ENCODE results near the gene FRMD4A. TPM values are rescaled to one million over a fixed set of nuclear protein-coding genes. Genes with fewer than 3 reads are reported as not detected.

FRMD4A gene
- total RNA-seq, 1 experiment from 2014 or later: 19.6 TPM

- H2AFZ ChIP-seq (ENCODE audit: low read length): no peak overlapping the region
- H3K4me1 ChIP-seq (ENCODE audit: insufficient read depth, low read length): no peaks in the 10 kb centered on the region
- no peak overlapping the region for H2BK20ac ChIP-seq (ENCODE audit: low read depth, low read length, poor library complexity, severe bottlenecking)
- H3T11ph ChIP-seq (ENCODE audit: low read length): no peak overlapping the region
- H3K27ac ChIP-seq (ENCODE audit: insufficient read length, low read depth, low read length): no peak overlapping the region
- no peak overlapping the region for H2BK15ac ChIP-seq (ENCODE audit: low read depth, low read length)
- TF ChIP-seq CTCF (conservative IDR thresholded peaks at IDR 0.05): no peak
- H2BK12ac ChIP-seq (ENCODE audit: insufficient read length, low read depth, low read length): no peak overlapping the region
- no peaks in the 10 kb centered on the region for H3K9me3 ChIP-seq (ENCODE audit: control insufficient read depth, low read depth, low read length)
- no peak overlapping the region for H3K9ac ChIP-seq (ENCODE audit: extremely low read depth, insufficient read length, low read length)
- no peaks in the 10 kb centered on the region for H3K27me3 ChIP-seq (ENCODE audit: insufficient read depth, low read length)
- H3K27me3 Mint-ChIP-seq (ENCODE audit: low read depth): no peaks in the 10 kb centered on the region
- no peak overlapping the region for H2BK5ac ChIP-seq (ENCODE audit: insufficient read length, low read length)
- H2AK5ac ChIP-seq (ENCODE audit: insufficient read length, low read length): no peak overlapping the region
- H4K91ac ChIP-seq (ENCODE audit: insufficient read length, low read depth, low read length): no peak overlapping the region
- H3K4me3 Mint-ChIP-seq: no peak overlapping the region
- no peaks in the 10 kb centered on the region for H3K79me2 ChIP-seq (ENCODE audit: insufficient read depth, low read length)
- no peak overlapping the region for H3K4ac ChIP-seq (ENCODE audit: low read depth, low read length)
- H4K20me1 ChIP-seq (ENCODE audit: control insufficient read depth, insufficient read depth, insufficient read length): no peaks in the 10 kb centered on the region
- no peak overlapping the region for H3K14ac ChIP-seq (ENCODE audit: insufficient read depth, low read length)
- no peak overlapping the region for H4K8ac ChIP-seq (replicated peaks; ENCODE audit: insufficient read length, low read depth, low read length)
- H3K79me1 ChIP-seq (ENCODE audit: insufficient read depth, low read depth, low read length, poor library complexity, severe bottlenecking): no peaks in the 10 kb centered on the region
- no peaks in the 10 kb centered on the region; a peak in 1 of 5 replicates for H3K9me3 Mint-ChIP-seq
- no peak overlapping the region for H3K23ac ChIP-seq (ENCODE audit: insufficient read length, low read depth, low read length)
- no peak overlapping the region for H4K5ac ChIP-seq (ENCODE audit: insufficient read length, low read depth, low read length)
- DNase-seq: no peak
- no peak overlapping the region for H3K56ac ChIP-seq (ENCODE audit: insufficient read length, low read depth, low read length)
- no peaks in the 10 kb centered on the region for H3K23me2 ChIP-seq (ENCODE audit: insufficient read length, low read depth, low read length, poor library complexity, severe bottlenecking)
- H3K4me1 Mint-ChIP-seq: peaks cover 11% of the 10 kb centered on the region in 2 experiments
- H3K4me2 ChIP-seq (ENCODE audit: insufficient read depth, insufficient read length, low read length): no peak overlapping the region
- peaks cover 0 to 13% (median 6%) of the 10 kb centered on the region in 3 experiments; a peak in 5 of 7 replicates for H3K36me3 Mint-ChIP-seq (ENCODE audit: insufficient read depth in 1 of 3, low read depth in 3 of 3)
- no peak overlapping the region for H3K18ac ChIP-seq (ENCODE audit: insufficient read length, low read depth, low read length)
- no peak overlapping the region for H2BK120ac ChIP-seq (ENCODE audit: low read depth, low read length, poor library complexity, severe bottlenecking)
- no peak overlapping the region for H3K27ac Mint-ChIP-seq
- no CpG with 5 or more reads among the region's 4 CpGs for WGBS (ENCODE audit: extremely low coverage, insufficient read length, low lambda C conversion rate)
These were observed 607.7 kb downstream of the FRMD4A start for GRCh38 chr10:13722747-13723653.

All from H9 (cell line).